ENCODE measurements around the gene CASTOR1. TPM values are rescaled to one million over a fixed set of nuclear protein-coding genes. Genes with fewer than 3 reads are reported as not detected.

The CASTOR1 gene
- total RNA-seq, 1 experiment from 2014 or later: 8.4 TPM

Other genes starting within 250 kb of the CASTOR1 start
- gene HORMAD2, start 209.0 kb downstream of the CASTOR1 start, total RNA-seq (2014; rRNA removed; shearing (Covaris generic); ENCODE audit: low replicate concordance): not detected in 2 replicates
- not detected in 2 replicates for gene LIF, start 42.7 kb downstream of the CASTOR1 start, total RNA-seq (2014; rRNA removed; shearing (Covaris generic); ENCODE audit: low replicate concordance)
- gene OSM, start 22.7 kb downstream of the CASTOR1 start, total RNA-seq (2014; rRNA removed; shearing (Covaris generic); ENCODE audit: low replicate concordance): not detected in 2 replicates
- 7.6 and 16.9 TPM in 2 replicates for gene TBC1D10A, start 37.4 kb upstream of the CASTOR1 start, total RNA-seq (2014; rRNA removed; shearing (Covaris generic); ENCODE audit: low replicate concordance)
- 79.0 and 111 TPM in 2 replicates for gene SF3A1, start 67.4 kb upstream of the CASTOR1 start, total RNA-seq (2014; rRNA removed; shearing (Covaris generic); ENCODE audit: low replicate concordance)
- 0.69 and 0.82 TPM in 2 replicates for gene CCDC157, start 67.5 kb upstream of the CASTOR1 start, total RNA-seq (2014; rRNA removed; shearing (Covaris generic); ENCODE audit: low replicate concordance)
- 4.0 and 16.9 TPM in 2 replicates for gene RNF215, start 97.9 kb upstream of the CASTOR1 start, total RNA-seq (2014; rRNA removed; shearing (Covaris generic); ENCODE audit: low replicate concordance)
- gene SEC14L2, start 107.5 kb upstream of the CASTOR1 start, total RNA-seq (2014; rRNA removed; shearing (Covaris generic); ENCODE audit: low replicate concordance): 8.4 and 11.6 TPM in 2 replicates
- gene MTFP1, start 136.3 kb upstream of the CASTOR1 start, total RNA-seq (2014; rRNA removed; shearing (Covaris generic); ENCODE audit: low replicate concordance): 69.4 and 120 TPM in 2 replicates
- not detected in 2 replicates for gene SEC14L3, start 182.5 kb upstream of the CASTOR1 start, total RNA-seq (2014; rRNA removed; shearing (Covaris generic); ENCODE audit: low replicate concordance)
- not detected in 2 replicates for gene SEC14L4, start 216.2 kb upstream of the CASTOR1 start, total RNA-seq (2014; rRNA removed; shearing (Covaris generic); ENCODE audit: low replicate concordance)

Measured in Karpas-422 (cell line).